ENCODE data around the gene ITGBL1. TPM values are rescaled to one million over a fixed set of nuclear protein-coding genes. Genes with fewer than 3 reads are reported as not detected.

ITGBL1 gene
- total RNA-seq, 1 donor from 2014 or later, result 9.5 TPM

DNA sequence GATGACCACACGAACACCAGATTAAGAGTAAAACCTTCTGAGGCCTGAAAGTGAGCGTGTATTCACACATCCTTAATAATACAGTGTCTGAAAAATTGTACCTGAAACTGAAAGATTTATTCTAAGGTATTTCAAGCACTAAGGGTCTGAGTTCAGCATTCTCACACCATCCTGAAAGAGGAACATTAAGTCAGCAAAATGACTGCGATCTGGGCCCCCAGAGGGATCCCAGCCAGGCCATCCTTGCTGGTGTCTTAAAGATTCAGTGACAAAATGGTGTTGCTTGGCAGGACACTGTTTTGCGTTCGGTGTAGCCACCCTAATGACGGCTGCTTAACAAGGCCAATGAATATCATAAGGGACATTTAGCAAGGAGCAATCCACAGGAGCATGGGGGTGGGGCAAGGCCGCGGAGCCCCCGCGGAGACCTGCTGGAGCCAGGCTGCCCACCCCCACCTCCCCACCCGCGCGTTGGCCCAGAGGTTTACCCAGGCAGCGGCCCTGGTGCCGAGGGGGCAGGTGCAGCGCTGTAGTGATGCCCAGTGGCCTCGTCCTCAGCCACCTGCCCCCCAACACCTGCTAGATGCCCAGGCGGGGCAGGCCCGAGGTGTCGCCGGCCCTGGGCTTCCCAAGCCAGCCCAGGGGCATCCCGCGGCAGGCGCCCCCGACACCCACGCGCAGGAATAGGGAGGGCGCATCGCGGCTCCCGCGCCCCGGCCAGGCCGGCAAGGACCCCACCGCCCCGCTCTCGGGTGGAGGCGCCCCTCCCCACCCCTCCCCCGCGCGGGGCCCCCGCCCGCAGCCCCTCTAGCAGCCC is 36.9 kb upstream of the ITGBL1 start:
- no peaks in the 10 kb centered on the region for H3K9me3 ChIP-seq
- H3K27me3 ChIP-seq (ENCODE audit: low read depth), result peaks cover 20% of the 10 kb centered on the region
- no peaks in the 10 kb centered on the region for H3K4me1 ChIP-seq
- H3K4me3 ChIP-seq, result peak overlapping the region; percentile 55
- TF ChIP-seq, protein P1, sequence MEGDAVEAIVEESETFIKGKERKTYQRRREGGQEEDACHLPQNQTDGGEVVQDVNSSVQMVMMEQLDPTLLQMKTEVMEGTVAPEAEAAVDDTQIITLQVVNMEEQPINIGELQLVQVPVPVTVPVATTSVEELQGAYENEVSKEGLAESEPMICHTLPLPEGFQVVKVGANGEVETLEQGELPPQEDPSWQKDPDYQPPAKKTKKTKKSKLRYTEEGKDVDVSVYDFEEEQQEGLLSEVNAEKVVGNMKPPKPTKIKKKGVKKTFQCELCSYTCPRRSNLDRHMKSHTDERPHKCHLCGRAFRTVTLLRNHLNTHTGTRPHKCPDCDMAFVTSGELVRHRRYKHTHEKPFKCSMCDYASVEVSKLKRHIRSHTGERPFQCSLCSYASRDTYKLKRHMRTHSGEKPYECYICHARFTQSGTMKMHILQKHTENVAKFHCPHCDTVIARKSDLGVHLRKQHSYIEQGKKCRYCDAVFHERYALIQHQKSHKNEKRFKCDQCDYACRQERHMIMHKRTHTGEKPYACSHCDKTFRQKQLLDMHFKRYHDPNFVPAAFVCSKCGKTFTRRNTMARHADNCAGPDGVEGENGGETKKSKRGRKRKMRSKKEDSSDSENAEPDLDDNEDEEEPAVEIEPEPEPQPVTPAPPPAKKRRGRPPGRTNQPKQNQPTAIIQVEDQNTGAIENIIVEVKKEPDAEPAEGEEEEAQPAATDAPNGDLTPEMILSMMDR (IDR thresholded peaks at IDR 0.05), result no peak
- intact Hi-C loops (cut with DNase I), result no loop called here
- peak in 1 of 2 donors; percentile 39 for ATAC-seq
- H3K36me3 ChIP-seq, result no peaks in the 10 kb centered on the region
- no peak overlapping the region for H3K27ac ChIP-seq
- DNase-seq, result no peak

GRCh38 chr13:101416181-101417042 is 36.1 kb upstream of the ITGBL1 start, which contains the start of gene NALCN:
NALCN (minus strand) TSS chr13:101416508; CDS start chr13:101399126, 17,382 bp downstream.
- H3K4me1 ChIP-seq, result no peaks in the 10 kb centered on the region
- H3K36me3 ChIP-seq, result no peaks in the 10 kb centered on the region
- no peaks in the 10 kb centered on the region for H3K9me3 ChIP-seq
- ATAC-seq (peak; percentile 73 to 80), DNase-seq (peak; percentile 41)
- TF ChIP-seq, protein P1 (IDR thresholded peaks at IDR 0.05), result no peak
- intact Hi-C loops (cut with DNase I), result no loop called here
- H3K27me3 ChIP-seq (ENCODE audit: low read depth), result peaks cover 20% of the 10 kb centered on the region
- H3K27ac ChIP-seq, result no peak within 1 kb of the TSS
- H3K4me3 ChIP-seq, result peak within 1 kb of the TSS; percentile 55

DNA sequence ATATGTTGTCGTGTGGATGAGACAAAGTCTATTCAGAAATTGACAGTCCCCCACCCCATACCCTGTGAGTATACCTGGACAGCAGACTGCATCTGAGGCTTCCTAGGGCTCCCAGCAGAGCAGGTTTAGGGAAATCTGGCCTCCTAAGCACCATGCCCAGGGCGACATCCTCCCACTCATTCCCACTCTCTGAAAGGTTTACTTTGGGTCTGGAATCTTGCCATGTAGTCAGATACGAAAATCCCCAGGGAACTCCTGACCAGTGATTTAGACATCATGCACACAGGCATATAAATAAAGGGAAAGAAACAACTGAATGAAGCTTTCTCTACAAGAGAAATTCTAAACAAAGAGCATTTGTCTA is 35.5 kb upstream of the ITGBL1 start:
- H3K27ac ChIP-seq, result no peak overlapping the region
- TF ChIP-seq, protein P1 (IDR thresholded peaks at IDR 0.05), result no peak
- no peaks in the 10 kb centered on the region for H3K36me3 ChIP-seq
- H3K4me1 ChIP-seq, result no peaks in the 10 kb centered on the region
- peaks cover 20% of the 10 kb centered on the region for H3K27me3 ChIP-seq (ENCODE audit: low read depth)
- intact Hi-C loops (cut with DNase I), result no loop called here
- H3K9me3 ChIP-seq, result no peaks in the 10 kb centered on the region
- no peak for DNase-seq
- ATAC-seq, result peak; percentile 40 to 43
- H3K4me3 ChIP-seq, result peak overlapping the region; percentile 55

DNA sequence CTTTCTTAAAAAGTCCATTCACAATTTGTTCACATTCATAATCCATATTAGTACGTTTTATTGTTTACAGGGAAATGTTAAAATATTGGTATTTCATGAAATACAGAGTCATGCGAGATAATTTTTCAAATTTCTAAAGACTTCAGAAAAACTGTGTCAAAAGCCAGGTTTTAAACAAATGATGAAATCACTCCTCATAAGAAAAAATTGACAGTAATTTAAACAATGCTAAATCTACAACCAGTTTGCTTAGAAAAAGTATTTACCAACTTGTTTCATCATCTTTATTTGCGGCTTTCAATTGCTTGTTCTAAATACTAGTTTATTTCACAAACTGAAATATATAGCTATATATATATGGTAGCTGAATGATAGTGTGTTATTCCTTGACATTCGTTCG is 35.0 kb upstream of the ITGBL1 start:
- ATAC-seq (no peak), DNase-seq (no peak)
- Histone ChIP-seq H3K27ac (no peak overlapping the region), H3K4me3 (no peak overlapping the region), H3K9me3 (no peaks in the 10 kb centered on the region), H3K36me3 (no peaks in the 10 kb centered on the region), H3K27me3 (ENCODE audit: low read depth) (peaks cover 20% of the 10 kb centered on the region), H3K4me1 (no peaks in the 10 kb centered on the region)
- intact Hi-C loops (cut with DNase I), result no loop called here
- TF ChIP-seq, protein P1 (IDR thresholded peaks at IDR 0.05), result no peak

- ATAC-seq, result no peak
- Histone ChIP-seq H3K36me3 (no peaks in the 10 kb centered on the region), H3K27ac (no peak overlapping the region), H3K9me3 (no peaks in the 10 kb centered on the region), H3K4me3 (no peak overlapping the region), H3K27me3 (ENCODE audit: low read depth) (no peaks in the 10 kb centered on the region), H3K4me1 (no peaks in the 10 kb centered on the region)
- intact Hi-C loops (cut with DNase I), result no loop called here
- no peak for DNase-seq
- TF ChIP-seq, protein P1 (IDR thresholded peaks at IDR 0.05), result no peak
Measured at GRCh38 chr13:101423872-101424271, 28.6 kb upstream of the ITGBL1 start.
